Parietal lobe (tissue), 1 donor: ENCODE results near the gene ZFP82. TPM values are rescaled to one million over a fixed set of nuclear protein-coding genes. Genes with fewer than 3 reads are reported as not detected.

Source experiments
- total RNA-seq: library from RNA; depleted of rRNA; stranded (reverse); fragments of >200 nt; gene quantifications from one replicate; pipeline ENCODE4 v1.2.3, GENCODE V29; 2014

ZFP82 gene
- total RNA-seq = 49.5 TPM

DNA sequence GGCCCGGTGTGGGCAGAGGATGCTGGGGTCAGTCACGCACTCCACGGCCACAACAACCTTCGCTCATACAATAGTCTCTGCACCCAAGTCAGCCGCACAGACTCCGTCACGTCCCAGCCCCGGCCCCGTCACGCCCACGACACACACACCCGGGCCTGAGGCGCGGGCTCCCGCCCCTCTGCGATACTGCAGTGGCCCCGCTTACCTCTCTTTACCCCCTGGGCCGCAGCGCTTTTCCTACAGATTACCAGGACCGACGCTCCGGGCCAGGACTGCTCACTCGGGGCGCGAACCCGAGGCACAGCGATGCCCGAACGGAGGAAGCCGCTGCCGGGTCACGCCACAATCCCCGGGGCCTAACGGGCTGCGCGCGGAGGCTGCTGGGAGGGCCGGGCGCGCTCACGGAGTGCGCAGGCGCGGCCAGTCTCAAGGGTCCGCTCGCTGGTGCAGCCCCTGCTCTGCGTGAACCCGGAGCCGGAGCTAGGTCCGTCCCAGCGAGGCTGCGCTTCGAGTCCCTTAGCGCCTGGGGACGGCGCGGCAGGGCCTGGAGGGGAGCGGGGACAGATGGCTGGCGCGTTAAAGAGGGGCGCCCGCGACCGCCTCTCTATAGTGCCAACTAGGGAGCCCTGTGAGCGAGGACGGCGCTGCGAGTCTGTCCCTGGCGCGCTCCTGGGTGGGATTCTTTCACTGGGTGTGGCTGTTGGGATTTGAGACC is at the start of gene ZFP82:
Gene ZFP82 (minus strand): TSS at position 358 of the 715 bp plus-strand sequence. CDS start 8,855 bp downstream, outside the sequence.

GRCh38 chr19:36378625-36379509 is 39.6 kb downstream of the ZFP82 start, which contains the start of gene ZFP14:
Gene ZFP14, minus strand, starts transcription at chr19:36379201. Its CDS starts 11,309 bp downstream, at chr19:36367892.

Other genes starting within 250 kb of the ZFP82 start
- 30.0 TPM for gene ZNF565, start 204.0 kb downstream of the ZFP82 start, total RNA-seq
- 115 TPM for gene ZNF146, start 203.5 kb downstream of the ZFP82 start, total RNA-seq
- gene ZFP14, start 39.4 kb downstream of the ZFP82 start, total RNA-seq = 44.4 TPM
- 61.3 TPM for gene ZNF566, start 70.9 kb upstream of the ZFP82 start, total RNA-seq
- gene ZNF260, start 109.6 kb upstream of the ZFP82 start, total RNA-seq = 48.8 TPM
- gene ZNF529, start 154.6 kb upstream of the ZFP82 start, total RNA-seq = 58.8 TPM
- gene ZNF382, start 186.7 kb upstream of the ZFP82 start, total RNA-seq = 202 TPM
- 44.8 TPM for gene ZNF461, start 248.2 kb upstream of the ZFP82 start, total RNA-seq